ENCODE results near the gene SYCE1L. TPM values are rescaled to one million over a fixed set of nuclear protein-coding genes. Genes with fewer than 3 reads are reported as not detected.

The SYCE1L gene
- total and polyA plus RNA-seq, 9 of the 15 experiments (the other 6 are each of a cell fraction or from before 2014, with no cell fraction given) = 0.54 to 2.7 (median 1.1) TPM; not detected in 5

DNA sequence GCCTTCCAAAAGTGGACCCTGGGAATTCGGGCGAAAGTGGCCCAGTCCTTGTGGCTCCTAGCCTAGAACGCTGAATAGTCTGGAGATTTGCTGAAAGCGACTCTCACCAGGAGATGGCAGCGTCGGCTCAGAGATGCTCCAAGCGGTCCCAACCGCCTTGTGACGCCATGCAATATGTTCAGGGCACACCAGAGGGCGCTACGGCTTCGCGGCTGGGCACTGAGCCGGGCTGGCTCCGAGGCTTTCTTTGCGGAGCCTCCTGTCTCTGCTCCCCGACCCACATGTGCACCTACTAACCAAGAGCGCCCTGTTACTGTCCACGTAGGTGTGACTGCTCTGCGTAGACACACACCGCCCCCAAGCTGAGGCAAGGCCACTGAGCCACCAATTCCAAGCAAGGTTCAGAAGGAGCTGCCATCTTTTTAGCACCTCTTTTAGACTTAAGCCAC lies 36.9 kb downstream of the SYCE1L start (continued):
- TF ChIP-seq, protein P1, sequence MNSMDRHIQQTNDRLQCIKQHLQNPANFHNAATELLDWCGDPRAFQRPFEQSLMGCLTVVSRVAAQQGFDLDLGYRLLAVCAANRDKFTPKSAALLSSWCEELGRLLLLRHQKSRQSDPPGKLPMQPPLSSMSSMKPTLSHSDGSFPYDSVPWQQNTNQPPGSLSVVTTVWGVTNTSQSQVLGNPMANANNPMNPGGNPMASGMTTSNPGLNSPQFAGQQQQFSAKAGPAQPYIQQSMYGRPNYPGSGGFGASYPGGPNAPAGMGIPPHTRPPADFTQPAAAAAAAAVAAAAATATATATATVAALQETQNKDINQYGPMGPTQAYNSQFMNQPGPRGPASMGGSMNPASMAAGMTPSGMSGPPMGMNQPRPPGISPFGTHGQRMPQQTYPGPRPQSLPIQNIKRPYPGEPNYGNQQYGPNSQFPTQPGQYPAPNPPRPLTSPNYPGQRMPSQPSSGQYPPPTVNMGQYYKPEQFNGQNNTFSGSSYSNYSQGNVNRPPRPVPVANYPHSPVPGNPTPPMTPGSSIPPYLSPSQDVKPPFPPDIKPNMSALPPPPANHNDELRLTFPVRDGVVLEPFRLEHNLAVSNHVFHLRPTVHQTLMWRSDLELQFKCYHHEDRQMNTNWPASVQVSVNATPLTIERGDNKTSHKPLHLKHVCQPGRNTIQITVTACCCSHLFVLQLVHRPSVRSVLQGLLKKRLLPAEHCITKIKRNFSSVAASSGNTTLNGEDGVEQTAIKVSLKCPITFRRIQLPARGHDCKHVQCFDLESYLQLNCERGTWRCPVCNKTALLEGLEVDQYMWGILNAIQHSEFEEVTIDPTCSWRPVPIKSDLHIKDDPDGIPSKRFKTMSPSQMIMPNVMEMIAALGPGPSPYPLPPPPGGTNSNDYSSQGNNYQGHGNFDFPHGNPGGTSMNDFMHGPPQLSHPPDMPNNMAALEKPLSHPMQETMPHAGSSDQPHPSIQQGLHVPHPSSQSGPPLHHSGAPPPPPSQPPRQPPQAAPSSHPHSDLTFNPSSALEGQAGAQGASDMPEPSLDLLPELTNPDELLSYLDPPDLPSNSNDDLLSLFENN (IDR thresholded peaks at IDR 0.05; ENCODE audit: low read depth in 2 of 2, low read length in 2 of 2) = 0 out of 4 replicates have a peak, but pooled peaks of 1 of the 2 experiments have one; percentile 40
- 0 out of 2 replicates have a peak, but pooled peaks have one; percentile 18 for TF ChIP-seq BHLHE40 (IDR thresholded peaks at IDR 0.05; ENCODE audit: low read length)
- 0 out of 4 replicates have a peak, but pooled peaks of 1 of the 2 experiments have one; percentile 47 for TF ChIP-seq TBL1XR1 (IDR thresholded peaks at IDR 0.05; ENCODE audit: low read length in 2 of 2)
- no peak for TF ChIP-seq TOE1 (IDR thresholded peaks at IDR 0.05; ENCODE audit: borderline replicate concordance)
- TF ChIP-seq TOE1 (CRISPR knock-in tag; IDR thresholded peaks at IDR 0.05; ENCODE audit: borderline replicate concordance, low read depth) = no peak
- TF ChIP-seq, protein P2, sequence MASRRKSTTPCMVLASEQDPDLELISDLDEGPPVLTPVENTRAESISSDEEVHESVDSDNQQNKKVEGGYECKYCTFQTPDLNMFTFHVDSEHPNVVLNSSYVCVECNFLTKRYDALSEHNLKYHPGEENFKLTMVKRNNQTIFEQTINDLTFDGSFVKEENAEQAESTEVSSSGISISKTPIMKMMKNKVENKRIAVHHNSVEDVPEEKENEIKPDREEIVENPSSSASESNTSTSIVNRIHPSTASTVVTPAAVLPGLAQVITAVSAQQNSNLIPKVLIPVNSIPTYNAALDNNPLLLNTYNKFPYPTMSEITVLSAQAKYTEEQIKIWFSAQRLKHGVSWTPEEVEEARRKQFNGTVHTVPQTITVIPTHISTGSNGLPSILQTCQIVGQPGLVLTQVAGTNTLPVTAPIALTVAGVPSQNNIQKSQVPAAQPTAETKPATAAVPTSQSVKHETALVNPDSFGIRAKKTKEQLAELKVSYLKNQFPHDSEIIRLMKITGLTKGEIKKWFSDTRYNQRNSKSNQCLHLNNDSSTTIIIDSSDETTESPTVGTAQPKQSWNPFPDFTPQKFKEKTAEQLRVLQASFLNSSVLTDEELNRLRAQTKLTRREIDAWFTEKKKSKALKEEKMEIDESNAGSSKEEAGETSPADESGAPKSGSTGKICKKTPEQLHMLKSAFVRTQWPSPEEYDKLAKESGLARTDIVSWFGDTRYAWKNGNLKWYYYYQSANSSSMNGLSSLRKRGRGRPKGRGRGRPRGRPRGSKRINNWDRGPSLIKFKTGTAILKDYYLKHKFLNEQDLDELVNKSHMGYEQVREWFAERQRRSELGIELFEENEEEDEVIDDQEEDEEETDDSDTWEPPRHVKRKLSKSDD (conservative IDR thresholded peaks at IDR 0.05; ENCODE audit: low read length) = 0 out of 2 replicates have a peak, but pooled peaks have one; percentile 51
- no peak for TF ChIP-seq BRD4 (IDR thresholded peaks at IDR 0.05)
- TF ChIP-seq, protein P3, sequence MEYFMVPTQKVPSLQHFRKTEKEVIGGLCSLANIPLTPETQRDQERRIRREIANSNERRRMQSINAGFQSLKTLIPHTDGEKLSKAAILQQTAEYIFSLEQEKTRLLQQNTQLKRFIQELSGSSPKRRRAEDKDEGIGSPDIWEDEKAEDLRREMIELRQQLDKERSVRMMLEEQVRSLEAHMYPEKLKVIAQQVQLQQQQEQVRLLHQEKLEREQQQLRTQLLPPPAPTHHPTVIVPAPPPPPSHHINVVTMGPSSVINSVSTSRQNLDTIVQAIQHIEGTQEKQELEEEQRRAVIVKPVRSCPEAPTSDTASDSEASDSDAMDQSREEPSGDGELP (CRISPR knock-in tag; IDR thresholded peaks at IDR 0.05; ENCODE audit: borderline replicate concordance) = peak; percentile 73
- peak; percentile 99 to 100 for TF ChIP-seq RAD21 (CRISPR knock-in tag; conservative IDR thresholded peaks at IDR 0.05 in 1 of 2, IDR thresholded peaks at IDR 0.05 in 1 of 2)
- TF ChIP-seq ARID2 (IDR thresholded peaks at IDR 0.05) = peak; percentile 97
- TF ChIP-seq, protein P4, sequence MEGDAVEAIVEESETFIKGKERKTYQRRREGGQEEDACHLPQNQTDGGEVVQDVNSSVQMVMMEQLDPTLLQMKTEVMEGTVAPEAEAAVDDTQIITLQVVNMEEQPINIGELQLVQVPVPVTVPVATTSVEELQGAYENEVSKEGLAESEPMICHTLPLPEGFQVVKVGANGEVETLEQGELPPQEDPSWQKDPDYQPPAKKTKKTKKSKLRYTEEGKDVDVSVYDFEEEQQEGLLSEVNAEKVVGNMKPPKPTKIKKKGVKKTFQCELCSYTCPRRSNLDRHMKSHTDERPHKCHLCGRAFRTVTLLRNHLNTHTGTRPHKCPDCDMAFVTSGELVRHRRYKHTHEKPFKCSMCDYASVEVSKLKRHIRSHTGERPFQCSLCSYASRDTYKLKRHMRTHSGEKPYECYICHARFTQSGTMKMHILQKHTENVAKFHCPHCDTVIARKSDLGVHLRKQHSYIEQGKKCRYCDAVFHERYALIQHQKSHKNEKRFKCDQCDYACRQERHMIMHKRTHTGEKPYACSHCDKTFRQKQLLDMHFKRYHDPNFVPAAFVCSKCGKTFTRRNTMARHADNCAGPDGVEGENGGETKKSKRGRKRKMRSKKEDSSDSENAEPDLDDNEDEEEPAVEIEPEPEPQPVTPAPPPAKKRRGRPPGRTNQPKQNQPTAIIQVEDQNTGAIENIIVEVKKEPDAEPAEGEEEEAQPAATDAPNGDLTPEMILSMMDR (IDR thresholded peaks at IDR 0.05 in 2 of 3, conservative IDR thresholded peaks at IDR 0.05 in 1 of 3; ENCODE audit: insufficient read depth in 2 of 3, low read depth in 1 of 3, low read length in 3 of 3) = peak; percentile 99 to 100 (median 99)
- TF ChIP-seq SIN3B (IDR thresholded peaks at IDR 0.05; ENCODE audit: low read depth) = no peak
- no peak for TF ChIP-seq POLR2B (IDR thresholded peaks at IDR 0.05; ENCODE audit: low read depth, partially characterized antibody)
- TF ChIP-seq ELF4 (CRISPR knock-in tag; IDR thresholded peaks at IDR 0.05) = no peak
- peak; percentile 61; the same call in 1 of the 2 replicates for TF ChIP-seq SMAD4 (CRISPR knock-in tag; conservative IDR thresholded peaks at IDR 0.05)
- peak in 1 of 2 experiments; percentile 44; a peak in 2 of 4 replicates for TF ChIP-seq MAZ (CRISPR knock-in tag; conservative IDR thresholded peaks at IDR 0.05 in 1 of 2, IDR thresholded peaks at IDR 0.05 in 1 of 2)
- TF ChIP-seq RHOXF2B (CRISPR knock-in tag; conservative IDR thresholded peaks at IDR 0.05) = no peak

All from K562 (cell line).